SK-N-SH (cell line): Measurements from ENCODE around the gene BDNF. TPM values are rescaled to one million over a fixed set of nuclear protein-coding genes. Genes with fewer than 3 reads are reported as not detected.
A peak's percentile ranks its signal among the peaks of the same experiment; 100 is the strongest.

ENCODE experiments used
- CTCF ChIA-PET: fragments of 300-600, 350-600 bp; formaldehyde crosslinking; extraction: SDS; loops from one replicate; lab custom pipeline; 2021; lab: Yijun Ruan, JAX
- POLR2A ChIA-PET: fragments of 350-600 bp; sonication (Branson Sonifier 250); formaldehyde crosslinking; extraction: SDS; loops from one replicate; lab custom pipeline; 2020; ENCODE audit warnings: antibody characterized with exemption, inconsistent platforms; lab: Yijun Ruan, JAX
- DNase-seq: peaks from one replicate; pipeline ENCODE4 v3.0.0; 2012
- H2AFZ ChIP-seq: fragments of 200-600 bp; sonication (generic); 2 replicates; pipeline ENCODE4 v1.8.1; 2016; ENCODE audit warnings: antibody characterized with exemption, mild to moderate bottlenecking, low read depth
- H3F3A ChIP-seq: fragments of 200-600 bp; sonication (generic); replicated peaks from 2 replicates; pipeline ENCODE3; 2016; ENCODE audit warnings: antibody characterized with exemption, mild to moderate bottlenecking; ENCODE audit not compliant: insufficient read depth
- H3K27ac ChIP-seq, 2 experiments: fragments of 200-500 bp in 1 of 2; fragments of 200-600 bp in 1 of 2; sonication (Bioruptor generic) in 1 of 2; sonication (generic), shearing (Covaris generic) in 1 of 2; 2 replicates each; pipeline versions ENCODE4 v1.5.1 to v1.6.1; 2014 to 2016; ENCODE audit warnings: low read depth in 2 of 2, inconsistent platforms in 1 of 2, low read length in 1 of 2, mild to moderate bottlenecking in 1 of 2, mixed read lengths in 1 of 2
- H3K27me3 ChIP-seq: fragments of 200-600 bp; sonication (generic), shearing (Covaris generic); 2 replicates; pipeline ENCODE4 v1.6.1; 2016; ENCODE audit warnings: mixed run types; ENCODE audit not compliant: insufficient read depth
- H3K36me3 ChIP-seq, 2 experiments: fragments of 200-500 bp in 1 of 2; fragments of 200-600 bp in 1 of 2; sonication (Bioruptor generic) in 1 of 2; sonication (generic) in 1 of 2; replicated peaks in 1 of 2; 2 replicates each; pipeline versions ENCODE3 to v1.5.1; 2014 to 2016; ENCODE audit warnings: low read length in 1 of 2, mild to moderate bottlenecking in 1 of 2; ENCODE audit not compliant: insufficient read depth in 2 of 2, control insufficient read depth in 1 of 2
- H3K4me1 ChIP-seq, 2 experiments: fragments of 200-500 bp in 1 of 2; fragments of 200-600 bp in 1 of 2; sonication (Bioruptor generic) in 1 of 2; sonication (generic), shearing (Covaris generic) in 1 of 2; 2 replicates each; pipeline versions ENCODE4 v1.5.1 to v1.6.1; 2014 to 2016; ENCODE audit warnings: low read depth in 1 of 2, low read length in 1 of 2, mixed run types in 1 of 2; ENCODE audit not compliant: insufficient read depth in 2 of 2, control insufficient read depth in 1 of 2
- H3K4me2 ChIP-seq: fragments of 200-600 bp; sonication (generic), shearing (Covaris generic); 2 replicates; pipeline ENCODE4 v1.6.1; 2017; ENCODE audit warnings: mixed run types
- H3K4me3 ChIP-seq, 2 experiments: fragments of 200-500 bp in 1 of 2; fragments of 200-600 bp in 1 of 2; sonication (Bioruptor generic) in 1 of 2; sonication (generic), shearing (Covaris generic) in 1 of 2; 2 replicates each; pipeline versions ENCODE4 v1.5.1 to v1.8.1; 2014 to 2016; ENCODE audit warnings: low read depth in 2 of 2, inconsistent platforms in 1 of 2, low read length in 1 of 2, mild to moderate bottlenecking in 1 of 2, mixed read lengths in 1 of 2, moderate library complexity in 1 of 2
- H3K79me2 ChIP-seq: fragments of 200-600 bp; sonication (generic); 2 replicates; pipeline ENCODE4 v1.8.1; 2017; ENCODE audit warnings: mild to moderate bottlenecking; ENCODE audit not compliant: insufficient read depth
- H3K9ac ChIP-seq: fragments of 200-600 bp; sonication (generic); 2 replicates; pipeline ENCODE4 v1.6.1; 2017; ENCODE audit warnings: mixed run types
- H3K9me2 ChIP-seq: fragments of 200-600 bp; sonication (generic); 2 replicates; pipeline ENCODE4 v1.6.1; 2017; ENCODE audit warnings: mixed run types
- H3K9me3 ChIP-seq: fragments of 200-600 bp; sonication (generic); 2 replicates; pipeline ENCODE4 v1.6.1; 2017; ENCODE audit warnings: mixed run types, mild to moderate bottlenecking, moderate library complexity
- H4K20me1 ChIP-seq: fragments of 200-600 bp; sonication (generic); 2 replicates; pipeline ENCODE4 v1.6.1; 2017; ENCODE audit warnings: mild to moderate bottlenecking, mixed run types; ENCODE audit not compliant: insufficient read depth
- CHD2 ChIP-seq: fragments of 150-350 bp; IDR thresholded peaks from 2 replicates; pipeline ENCODE4 v1.6.1; 2018; ENCODE audit warnings: low read length; ENCODE audit not compliant: partially characterized antibody
- CTCF ChIP-seq: fragments of 200-600 bp; sonication (generic); IDR thresholded peaks from 2 replicates; pipeline ENCODE4 v1.6.1; 2017; ENCODE audit warnings: antibody characterized with exemption, mild to moderate bottlenecking, moderate library complexity
- EZH2phosphoT487 ChIP-seq: fragments of 200-600 bp; sonication (generic); IDR thresholded peaks from 2 replicates; pipeline ENCODE4 v1.6.1; 2017; ENCODE audit warnings: low read depth, mixed run types, mild to moderate bottlenecking, antibody characterized with exemption, moderate library complexity, borderline replicate concordance
- FOSL2 ChIP-seq: IDR thresholded peaks from 2 replicates; pipeline ENCODE4 v1.4.0; 2012; ENCODE audit warnings: low read depth, mild to moderate bottlenecking, moderate library complexity, borderline replicate concordance
- FOXM1 ChIP-seq: IDR thresholded peaks from 2 replicates; pipeline ENCODE4 v1.4.0; 2012; ENCODE audit warnings: low read depth, mild to moderate bottlenecking
- JUND ChIP-seq: IDR thresholded peaks from 2 replicates; pipeline ENCODE4 v1.4.0; 2012
- MXI1 ChIP-seq: IDR thresholded peaks from 2 replicates; pipeline ENCODE4 v1.6.1; 2012; ENCODE audit warnings: mild to moderate bottlenecking, low read depth, low read length, improper control_type of control experiment
- POLR2AphosphoS5 ChIP-seq: IDR thresholded peaks from 2 replicates; pipeline ENCODE4 v1.6.1; 2012; ENCODE audit warnings: low read depth, low read length
- REST ChIP-seq: IDR thresholded peaks from 2 replicates; pipeline ENCODE4 v1.6.1; 2012; ENCODE audit warnings: mild to moderate bottlenecking, low read depth, low read length, moderate library complexity
- SIN3A ChIP-seq: IDR thresholded peaks from 2 replicates; pipeline ENCODE4 v1.6.1; 2012; ENCODE audit warnings: low read depth, mild to moderate bottlenecking, low read length, moderate library complexity, borderline replicate concordance
- TAF1 ChIP-seq: IDR thresholded peaks from 2 replicates; pipeline ENCODE4 v1.6.1; 2012; ENCODE audit warnings: low read depth, mild to moderate bottlenecking, low read length, moderate library complexity, borderline replicate concordance
- USF1 ChIP-seq: IDR thresholded peaks from 2 replicates; pipeline ENCODE4 v1.4.0; 2012; ENCODE audit warnings: low read depth, borderline replicate concordance
- YY1 ChIP-seq: IDR thresholded peaks from 2 replicates; pipeline ENCODE4 v1.4.0; 2012; ENCODE audit warnings: low read depth, mild to moderate bottlenecking
- ZBTB33 ChIP-seq: IDR thresholded peaks from 2 replicates; pipeline ENCODE4 v1.4.0; 2012; ENCODE audit warnings: low read depth, borderline replicate concordance
- WGBS: methylation state at CpG from one replicate; pipeline ENCODE4 v1.1.6; 2017; ENCODE audit warnings: low lambda C conversion rate; 5-methylcytosine and 5-hydroxymethylcytosine counted together
- polyA plus RNA-seq, 3 experiments: library from polyadenylated mRNA; depleted of rRNA; stranded (reverse); fragments of >200 nt; gene quantifications; 2 replicates each; pipeline ENCODE4 v1.2.3, GENCODE V29; 2012

BDNF gene
- polyA plus RNA-seq, 1 of the 3 experiments (the other 2 are of a cell fraction): 21.3 TPM

GRCh38 chr11:27649800-27650199 lies 50.5 kb downstream of the BDNF start:
- H3K4me2 ChIP-seq: no peak overlapping the region
- H3K27me3 ChIP-seq: no peaks in the 10 kb centered on the region
- no peak overlapping the region for H3K9ac ChIP-seq
- no peak for TF ChIP-seq POLR2AphosphoS5
- peak; percentile 42; the same call in 1 of the 2 replicates for TF ChIP-seq REST
- TF ChIP-seq, all 33 proteins: peak for 1
- 94% methylated on average over 2 of the region's 2 CpGs for WGBS
- Histone ChIP-seq H3K79me2 (no peaks in the 10 kb centered on the region), H3K4me1 (peaks cover 0 to 36% of the 10 kb centered on the region in 2 experiments; a peak in 2 of 4 replicates), H3K9me2 (no peaks in the 10 kb centered on the region), H3K9me3 (no peaks in the 10 kb centered on the region), H3K36me3 (no peaks in the 10 kb centered on the region), H4K20me1 (no peaks in the 10 kb centered on the region), H2AFZ (no peak overlapping the region), H3K27ac (no peak overlapping the region), H3K4me3 (no peak overlapping the region), H3F3A (peaks cover 21% of the 10 kb centered on the region)
- ChIA-PET CTCF (interaction anchor here (3.0 to 3.5 kb wide), 2 partner anchors 50 to 150 kb away, joined by 10 to 17 read pairs; partner anchors contain the start of gene BDNF), POLR2A (no interaction called here)
- DNase-seq: no peak

GRCh38 chr11:27648840-27649239 lies 51.4 kb downstream of the BDNF start:
- Histone ChIP-seq H3K4me2 (no peak overlapping the region), H3K79me2 (no peaks in the 10 kb centered on the region), H2AFZ (no peak overlapping the region), H3K4me3 (no peak overlapping the region), H4K20me1 (no peaks in the 10 kb centered on the region), H3F3A (peaks cover 16% of the 10 kb centered on the region), H3K4me1 (peaks cover 0 to 32% of the 10 kb centered on the region in 2 experiments; a peak in 2 of 4 replicates), H3K9me3 (no peaks in the 10 kb centered on the region), H3K9me2 (no peaks in the 10 kb centered on the region), H3K27me3 (no peaks in the 10 kb centered on the region), H3K36me3 (no peaks in the 10 kb centered on the region), H3K9ac (no peak overlapping the region), H3K27ac (no peak overlapping the region)
- CTCF ChIA-PET: no interaction called here
- DNase-seq: no peak
- POLR2A ChIA-PET: no interaction called here
- no peak for TF ChIP-seq FOXM1
- TF ChIP-seq REST: no peak
- no peak for TF ChIP-seq TAF1
- no peak for TF ChIP-seq ZBTB33
- no peak for TF ChIP-seq CHD2
- TF ChIP-seq JUND: no peak
- no peak for TF ChIP-seq MXI1
- TF ChIP-seq FOSL2: no peak
- no peak for TF ChIP-seq SIN3A
- TF ChIP-seq EZH2phosphoT487: no peak
- no peak for TF ChIP-seq USF1
- TF ChIP-seq CTCF: no peak
- TF ChIP-seq YY1: no peak
